HG02571 (cell line): ENCODE results near the gene MYL6B.

ENCODE experiments used
- ATAC-seq: cut with Tn5 transposase; IDR thresholded peaks from one replicate; pipeline ENCODE4 v1.9.1; 2021; ENCODE audit warnings: mild to moderate bottlenecking, moderate library complexity; ENCODE audit not compliant: unreplicated experiment

The MYL6B gene

DNA sequence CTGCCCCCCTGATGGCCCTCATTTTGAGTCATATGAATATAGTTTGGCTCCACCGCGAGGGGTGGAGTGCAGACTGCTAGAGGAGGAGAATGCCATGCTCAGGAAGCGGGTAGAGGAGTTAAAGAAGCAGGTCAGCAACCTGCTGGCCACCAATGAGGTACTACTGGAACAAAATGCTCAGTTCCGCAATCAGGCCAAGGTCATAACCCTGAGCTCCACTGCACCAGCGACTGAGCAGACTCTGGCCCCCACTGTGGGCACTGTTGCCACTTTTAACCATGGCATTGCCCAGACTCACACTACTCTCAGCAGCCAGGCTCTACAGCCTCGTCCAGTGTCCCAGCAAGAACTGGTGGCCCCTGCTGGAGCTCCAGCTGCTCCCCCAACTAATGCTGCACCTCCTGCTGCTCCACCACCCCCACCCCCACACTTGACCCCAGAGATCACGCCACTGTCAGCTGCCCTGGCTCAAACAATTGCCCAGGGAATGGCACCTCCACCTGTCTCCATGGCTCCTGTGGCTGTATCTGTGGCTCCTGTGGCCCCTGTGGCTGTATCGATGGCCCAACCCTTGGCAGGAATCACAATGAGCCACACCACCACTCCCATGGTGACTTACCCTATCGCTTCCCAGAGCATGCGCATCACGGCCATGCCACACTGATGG is 31.1 kb upstream of the MYL6B start:
- ATAC-seq: no peak

DNA sequence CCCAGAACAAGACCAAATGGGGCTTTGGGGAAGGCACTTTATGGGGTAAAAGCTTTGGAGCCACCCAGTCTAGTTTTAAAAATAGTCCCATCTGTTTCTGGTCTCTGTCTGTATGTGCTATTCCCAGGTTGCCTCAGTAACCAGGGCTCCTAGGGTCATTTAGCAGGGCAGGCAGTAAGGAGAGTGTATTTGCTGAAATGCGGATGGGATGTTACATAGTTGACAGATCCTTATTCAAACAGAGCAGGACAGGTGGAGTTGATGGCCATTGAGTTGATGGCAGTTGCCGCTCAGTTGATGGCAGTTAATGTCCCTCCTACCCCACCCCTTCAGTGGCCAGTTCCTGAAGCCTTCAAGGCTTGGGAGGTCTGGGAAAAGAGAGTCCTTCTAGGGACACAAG is 29.8 kb upstream of the MYL6B start:
- ATAC-seq: no peak

DNA sequence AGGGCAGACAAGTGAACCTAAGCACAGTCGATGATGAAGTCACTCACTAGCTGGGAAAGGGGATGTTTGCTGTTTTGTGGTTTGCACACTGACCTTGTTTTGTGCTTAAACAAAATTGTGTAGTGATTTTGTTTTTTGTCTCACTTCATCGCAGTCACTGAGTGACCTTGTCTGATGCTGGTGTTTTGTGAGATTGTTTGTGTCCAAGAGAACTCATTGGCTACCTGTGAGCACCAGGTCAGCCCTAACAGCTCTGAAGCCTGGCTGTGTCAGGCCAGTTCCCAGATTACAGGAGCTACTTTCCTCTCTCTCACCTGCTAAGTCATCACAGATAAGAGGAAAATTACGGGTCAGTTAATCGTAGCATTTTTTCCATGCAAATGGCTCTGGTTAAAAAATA is 28.3 kb upstream of the MYL6B start:
- no peak for ATAC-seq

DNA sequence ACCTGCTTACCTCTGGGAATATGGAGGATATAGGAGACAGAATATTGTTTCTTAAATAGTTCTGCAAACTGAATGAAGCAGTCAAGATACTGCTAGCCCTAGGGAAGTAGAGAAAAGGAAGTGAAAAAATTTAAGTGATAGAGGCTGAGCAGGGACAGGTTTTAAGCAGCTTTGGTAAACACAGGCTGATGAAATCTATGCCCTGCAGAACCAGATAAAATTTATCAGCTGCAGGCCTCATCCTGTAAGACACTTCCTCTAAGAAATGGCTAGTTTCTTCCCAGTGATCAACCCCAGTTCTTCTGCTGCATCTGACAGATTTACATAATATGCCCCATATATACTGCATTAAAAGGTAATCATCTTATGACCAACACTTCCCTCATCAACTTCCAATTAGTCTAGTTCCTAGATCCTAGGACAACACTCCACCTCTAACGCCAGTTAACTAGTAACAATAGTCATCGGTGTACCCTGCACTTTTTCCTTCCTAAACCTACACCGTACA is 25.6 kb upstream of the MYL6B start:
- ATAC-seq: no peak

DNA sequence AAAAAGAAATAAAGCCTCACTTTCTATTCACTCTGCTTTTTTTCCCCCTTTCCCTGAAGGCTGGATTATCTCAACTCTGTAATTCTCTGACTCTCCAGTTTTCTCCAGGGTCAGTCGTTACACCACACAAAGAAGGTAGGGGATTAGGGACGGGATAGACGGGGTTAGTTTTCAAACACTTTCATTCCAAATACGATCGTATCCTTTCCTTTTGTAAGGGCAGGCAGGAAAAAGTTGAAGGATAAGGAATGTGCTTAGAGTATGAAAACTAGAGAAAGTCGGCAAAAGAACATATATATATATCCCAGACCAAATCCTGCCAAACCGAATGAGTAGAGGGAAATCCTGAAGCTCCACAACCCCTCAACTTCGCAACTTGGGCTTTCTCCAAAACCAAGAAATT is 24.9 kb upstream of the MYL6B start:
- ATAC-seq: no peak

GRCh38 chr12:56127888-56128669 is 24.3 kb upstream of the MYL6B start, which contains the start of gene ESYT1:
TSS of gene ESYT1 (plus strand) at chr12:56128267. CDS start at chr12:56128320, 53 bp downstream.
- peak; percentile 87 for ATAC-seq

GRCh38 chr12:56128670-56129205 is 23.6 kb upstream of the MYL6B start:
- no peak for ATAC-seq

DNA sequence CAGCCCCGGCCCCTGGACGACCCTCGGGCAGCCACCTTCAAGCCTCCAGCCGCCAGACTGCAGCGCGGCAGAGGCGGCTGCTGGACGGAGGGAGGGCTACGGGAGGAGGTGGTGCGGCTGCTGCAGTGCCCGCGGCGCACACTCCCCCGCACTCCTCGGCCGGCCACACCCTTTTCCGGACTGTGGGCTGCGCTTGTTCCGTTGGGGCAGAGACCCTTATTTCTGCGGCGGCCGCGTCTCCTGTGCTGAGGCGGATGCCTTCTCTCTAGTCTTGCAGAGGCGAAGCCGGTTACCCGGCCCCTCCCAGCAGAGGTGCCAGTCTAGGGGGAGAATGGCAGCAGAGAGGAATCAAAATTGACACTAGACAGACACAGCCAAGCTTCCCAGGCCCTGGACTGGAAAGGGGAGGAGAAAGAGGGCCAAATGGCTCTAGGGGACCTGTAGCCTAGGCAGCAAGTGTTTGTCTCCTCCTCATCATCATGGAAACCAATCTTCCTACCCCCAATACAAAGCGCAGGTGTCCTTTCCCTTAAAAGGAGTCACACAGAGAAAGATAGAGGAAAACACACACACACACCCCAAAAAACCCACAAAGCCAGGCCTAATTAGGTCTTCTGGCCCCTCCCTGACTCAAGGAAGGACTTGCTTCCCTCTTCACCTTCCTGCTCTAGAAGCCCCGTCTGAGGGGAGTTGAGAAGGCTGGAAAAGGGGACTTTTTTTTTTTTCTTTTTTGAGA is 23.0 kb upstream of the MYL6B start:
- ATAC-seq: peak; percentile 35

DNA sequence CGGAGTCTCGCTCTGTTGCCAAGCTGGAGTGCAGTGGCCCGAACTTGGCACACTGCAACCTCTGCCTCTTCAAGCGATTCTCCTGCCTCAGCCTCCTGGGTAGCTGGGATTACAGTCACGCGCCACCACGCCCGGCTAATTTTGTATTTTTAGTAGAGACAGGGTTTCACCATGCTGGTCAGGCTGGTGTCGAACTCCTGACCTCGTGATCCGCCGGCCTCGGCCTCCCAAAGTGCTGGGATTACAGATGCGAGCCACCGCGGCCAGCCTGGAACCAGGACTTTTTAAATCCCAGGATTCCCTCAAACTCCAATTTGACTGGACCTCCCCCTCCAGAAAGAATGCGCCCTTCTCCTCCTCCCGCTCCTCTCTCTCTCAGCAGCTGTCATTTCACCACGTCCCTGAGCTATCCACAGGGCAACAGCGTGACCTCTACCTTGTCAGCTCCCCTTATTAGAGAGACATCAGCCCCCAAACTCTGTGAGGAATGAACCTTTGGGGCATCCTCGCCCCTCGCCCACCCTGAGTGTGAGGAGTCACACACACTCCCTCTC is 22.4 kb upstream of the MYL6B start:
- ATAC-seq: no peak

DNA sequence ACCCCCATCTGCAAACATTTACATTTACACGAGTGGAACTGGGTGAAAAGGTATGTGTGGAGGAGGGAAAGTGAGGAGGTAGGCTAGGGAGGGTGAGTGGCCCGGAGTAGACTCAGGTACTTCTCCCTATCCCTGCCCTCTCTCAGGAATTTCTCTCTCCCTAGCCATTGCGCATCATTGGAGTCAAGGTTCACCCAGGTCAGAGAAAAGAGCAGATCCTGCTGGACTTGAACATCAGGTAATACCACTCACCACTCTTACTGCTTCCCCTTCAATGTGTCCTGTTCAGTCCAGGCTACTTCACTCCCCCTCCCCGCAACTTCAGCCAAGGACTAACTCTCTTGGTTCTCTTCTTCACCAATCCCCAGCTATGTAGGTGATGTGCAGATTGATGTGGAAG is 21.5 kb upstream of the MYL6B start:
- no peak for ATAC-seq

GRCh38 chr12:56134897-56135296 is 17.5 kb upstream of the MYL6B start:
- ATAC-seq: no peak

DNA sequence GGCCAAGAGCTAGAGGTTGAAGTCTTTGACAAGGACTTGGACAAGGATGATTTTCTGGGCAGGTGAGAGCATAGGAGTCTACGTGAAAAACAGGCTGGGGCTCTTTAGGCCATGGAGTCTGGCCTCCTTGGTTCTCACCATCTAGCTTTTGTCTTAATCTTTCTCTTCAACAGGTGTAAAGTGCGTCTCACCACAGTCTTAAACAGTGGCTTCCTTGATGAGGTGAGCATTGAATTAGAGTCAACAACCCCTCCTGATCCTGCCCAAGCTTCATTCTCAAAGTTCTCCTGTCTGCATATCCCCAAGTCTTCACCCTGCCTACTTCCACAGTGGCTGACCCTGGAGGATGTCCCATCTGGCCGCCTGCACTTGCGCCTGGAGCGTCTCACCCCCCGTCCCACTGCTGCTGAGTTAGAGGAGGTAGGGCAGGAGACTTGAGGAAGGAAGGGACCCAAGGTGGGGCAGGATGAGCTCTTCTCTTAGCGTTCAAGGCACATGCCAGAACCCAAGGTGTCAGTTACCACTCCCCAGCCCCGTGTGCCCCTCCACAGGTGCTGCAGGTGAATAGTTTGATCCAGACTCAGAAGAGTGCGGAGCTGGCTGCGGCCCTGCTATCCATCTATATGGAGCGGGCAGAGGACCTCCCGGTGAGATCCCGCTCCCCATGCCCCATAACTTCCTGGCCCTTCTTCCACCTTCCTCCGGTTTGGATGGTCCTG is 14.4 kb upstream of the MYL6B start:
- no peak for ATAC-seq

- ATAC-seq: no peak
These were observed 10.2 kb upstream of the MYL6B start for GRCh38 chr12:56141946-56142784.

DNA sequence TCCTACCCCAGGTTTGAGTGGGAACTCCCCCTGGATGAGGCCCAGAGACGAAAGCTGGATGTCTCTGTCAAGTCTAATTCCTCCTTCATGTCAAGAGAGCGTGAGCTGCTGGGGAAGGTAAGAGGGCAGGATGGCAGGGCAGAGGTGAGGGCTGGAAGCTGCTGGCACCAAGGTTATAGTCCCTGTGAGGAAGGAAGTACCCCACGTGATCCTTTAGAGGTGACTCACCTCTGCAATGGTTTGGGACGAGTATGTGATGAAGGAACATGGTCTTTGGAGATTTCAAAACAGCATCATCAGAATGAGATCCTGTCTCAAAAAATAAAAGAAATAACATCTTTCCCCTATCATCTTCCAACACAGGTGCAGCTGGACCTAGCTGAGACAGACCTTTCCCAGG is 9.2 kb upstream of the MYL6B start:
- no peak for ATAC-seq

GRCh38 chr12:56143870-56144269 is 8.5 kb upstream of the MYL6B start:
- ATAC-seq: no peak

DNA sequence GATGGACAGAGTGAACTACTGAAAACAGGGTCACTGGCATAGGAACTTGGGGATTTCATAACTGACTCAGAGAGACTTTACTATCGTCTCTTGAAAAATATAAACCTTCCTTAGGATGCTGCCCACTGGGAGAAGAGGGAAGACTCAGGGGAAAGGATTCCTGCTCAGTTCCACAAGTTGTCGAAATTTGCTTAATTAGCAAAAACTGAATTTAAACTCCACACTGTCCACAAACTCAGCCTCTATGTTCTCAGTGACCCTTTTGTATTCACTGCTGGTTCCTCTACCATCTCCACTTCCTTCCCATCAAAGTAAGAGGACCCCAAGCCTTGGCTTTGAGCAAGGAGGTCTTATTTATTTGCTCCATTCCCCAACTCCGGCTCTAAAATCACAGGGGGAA is 7.2 kb upstream of the MYL6B start:
- ATAC-seq: no peak

DNA sequence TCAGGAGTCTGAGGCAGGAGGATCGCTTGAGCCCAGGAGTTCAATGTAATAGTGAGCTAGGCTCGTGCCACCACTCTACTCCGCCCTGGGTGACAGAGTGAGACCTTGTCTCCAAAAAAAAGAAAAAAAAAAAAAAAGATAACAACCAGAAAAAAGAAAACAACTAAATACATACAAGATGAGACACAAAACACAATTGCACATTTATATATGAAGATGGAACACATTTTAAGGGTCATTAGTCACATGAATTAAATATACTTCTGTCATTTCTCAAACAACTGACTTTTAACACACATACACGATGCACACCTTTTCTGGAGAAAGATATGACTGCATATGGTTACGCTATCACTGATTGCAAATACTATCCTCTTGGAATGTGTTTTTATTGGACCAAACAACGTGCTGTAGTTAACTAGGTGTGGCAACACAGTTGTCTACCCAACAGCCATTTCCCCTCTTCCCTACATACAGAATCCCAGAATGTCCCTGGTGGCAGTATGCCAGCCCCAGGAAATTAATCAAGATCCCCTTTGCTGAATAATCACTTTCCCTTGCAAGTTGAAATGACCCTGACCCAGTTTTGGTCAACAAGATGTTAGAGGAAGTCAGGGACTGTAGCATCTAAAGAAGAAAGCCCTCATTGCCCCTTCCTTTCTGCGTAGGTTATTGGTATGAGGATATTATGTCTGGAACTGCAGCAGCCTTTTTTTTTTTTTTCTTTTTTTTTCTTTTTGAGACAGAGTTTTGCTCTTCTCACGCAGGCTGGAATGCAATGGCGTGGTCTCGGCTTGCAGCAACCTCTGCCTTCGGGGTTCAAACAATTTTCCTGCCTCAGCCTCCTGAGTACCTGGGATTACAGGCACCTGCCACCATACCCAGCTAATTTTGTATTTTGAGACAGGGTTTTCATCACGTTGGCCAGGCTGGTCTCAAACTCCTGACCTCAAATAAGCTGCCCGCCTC is 5.6 kb upstream of the MYL6B start:
- ATAC-seq: no peak

DNA sequence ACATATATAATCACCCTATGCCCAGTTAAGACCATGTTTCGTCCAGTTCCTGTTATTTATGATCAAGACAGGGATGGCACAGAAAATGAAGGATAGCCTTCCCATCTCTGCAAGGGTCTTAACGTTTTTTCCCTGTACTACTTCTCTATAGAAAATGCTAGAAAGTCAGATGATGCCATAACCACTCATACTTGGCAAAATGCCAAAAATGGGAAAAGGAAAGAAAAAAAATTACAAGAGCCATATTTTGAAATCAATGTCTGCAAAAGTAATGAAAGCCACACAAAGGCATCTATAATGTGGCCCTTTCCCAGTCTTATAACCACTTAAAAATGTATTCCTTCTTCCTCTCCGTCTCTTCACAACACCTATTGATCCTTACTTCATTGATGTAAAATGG is 1.8 kb upstream of the MYL6B start:
- no peak for ATAC-seq
